HFF-Myc (cell line): ENCODE measurements around the gene NAT9.

Source experiments
- DNase-seq: peaks from one replicate; pipeline ENCODE4 v3.0.0-alpha.2; 2011; ENCODE audit warnings: low read depth; ENCODE audit errors: extremely low read depth
- H3K4me3 ChIP-seq: replicated peaks from 2 replicates; pipeline ENCODE4 v1.5.1; 2011; ENCODE audit warnings: low read depth, mild to moderate bottlenecking, control low read depth, low read length
- CTCF ChIP-seq: IDR thresholded peaks from 2 replicates; pipeline ENCODE4 v1.5.1; 2012; ENCODE audit warnings: mild to moderate bottlenecking, low read depth, low read length, control low read depth; ENCODE audit errors: missing control alignments

NAT9 gene

GRCh38 chr17:74738051-74738996 lies 37.8 kb downstream of the NAT9 start:
- DNase-seq = no peak
- TF ChIP-seq CTCF = no peak
- no peak overlapping the region for H3K4me3 ChIP-seq

- DNase-seq = no peak
- H3K4me3 ChIP-seq = no peak overlapping the region
- peak; percentile 33 for TF ChIP-seq CTCF
Measured at GRCh38 chr17:74737299-74738050, 38.7 kb downstream of the NAT9 start.

- peak; percentile 29 for TF ChIP-seq CTCF
- DNase-seq = no peak
- no peak within 1 kb of the TSS for H3K4me3 ChIP-seq
Measured at GRCh38 chr17:74736513-74737298, 39.4 kb downstream of the NAT9 start, which contains the start of gene RAB37. TSS of gene RAB37 (plus strand) at chr17:74737256. CDS start at chr17:74737273, 17 bp downstream.

- TF ChIP-seq CTCF = no peak
- H3K4me3 ChIP-seq = no peak overlapping the region
- no peak for DNase-seq
Measured at GRCh38 chr17:74734256-74734655, 41.9 kb downstream of the NAT9 start.

- no peak for DNase-seq
- H3K4me3 ChIP-seq = no peak overlapping the region
- no peak for TF ChIP-seq CTCF
Measured at GRCh38 chr17:74733365-74734122, 42.6 kb downstream of the NAT9 start.
